ENCODE results near the gene ISLR.

ISLR gene

DNA sequence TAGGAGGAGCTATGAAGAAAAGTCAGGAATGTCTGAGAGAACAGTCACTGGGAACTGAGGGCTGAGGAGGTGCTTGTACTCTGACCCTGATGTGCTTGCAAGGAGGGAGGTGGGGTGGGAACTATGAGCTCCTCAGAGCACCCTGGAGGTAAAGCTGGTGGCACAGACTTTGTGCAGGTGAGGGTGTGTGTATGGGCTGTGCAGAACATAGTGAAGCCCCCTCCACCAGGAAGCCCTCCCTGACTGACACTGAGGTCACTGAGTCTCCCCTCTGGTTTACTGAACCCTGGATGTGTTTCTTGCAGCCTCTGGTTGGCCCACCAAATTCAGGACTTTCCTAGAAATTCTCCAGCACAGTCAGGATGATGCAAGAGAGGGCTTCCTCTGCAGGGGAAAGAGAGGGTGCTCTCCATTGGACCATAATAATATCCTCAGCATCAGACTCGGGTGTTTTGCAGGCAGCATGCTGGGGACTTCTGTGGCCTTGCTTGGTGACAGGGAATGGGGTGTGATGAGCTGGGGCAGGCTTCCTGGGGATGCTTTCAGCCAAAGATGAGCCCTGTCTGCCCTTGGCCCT lies 1.5 kb upstream of the ISLR start:
- DNase-seq (ENCODE audit: low read depth in 2 of 2), result no peak

DNA sequence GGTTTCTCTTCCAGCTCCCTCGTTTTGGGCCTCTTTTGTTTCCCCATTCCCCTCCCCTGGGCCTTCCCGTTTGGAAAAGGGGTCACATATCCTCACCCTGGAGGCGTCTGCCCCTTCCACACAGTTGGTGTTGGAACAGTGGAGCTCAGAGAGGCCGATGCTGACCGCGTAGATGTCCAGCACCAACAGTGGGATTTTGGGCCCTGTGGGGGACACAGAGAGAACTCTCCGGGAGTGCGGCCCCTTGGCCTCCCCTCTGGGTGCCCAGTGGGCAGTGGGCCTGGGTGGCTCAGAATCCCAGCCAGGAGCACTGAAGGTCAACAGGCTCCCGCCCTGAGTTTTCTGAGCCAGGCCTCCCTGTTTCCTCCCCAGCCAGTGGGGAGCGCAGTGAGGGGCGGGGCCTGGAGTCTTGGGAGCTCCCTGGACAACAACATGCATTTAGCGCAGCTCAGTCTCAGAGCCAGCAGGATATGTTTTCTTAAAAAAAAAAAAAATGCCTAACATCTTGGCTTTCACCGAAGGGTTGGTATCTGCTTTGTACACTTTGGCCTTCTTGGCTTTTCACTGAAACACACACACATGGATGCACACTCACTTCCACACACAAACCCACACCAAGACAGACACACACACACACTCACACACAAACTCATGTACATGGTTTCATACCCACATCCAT lies 670 bp upstream of the ISLR start:
- no peak for DNase-seq (ENCODE audit: low read depth in 2 of 2)

GRCh38 chr15:74174219-74174957 lies 878 bp downstream of the ISLR start:
- no peak for DNase-seq (ENCODE audit: low read depth in 2 of 2)

DNA sequence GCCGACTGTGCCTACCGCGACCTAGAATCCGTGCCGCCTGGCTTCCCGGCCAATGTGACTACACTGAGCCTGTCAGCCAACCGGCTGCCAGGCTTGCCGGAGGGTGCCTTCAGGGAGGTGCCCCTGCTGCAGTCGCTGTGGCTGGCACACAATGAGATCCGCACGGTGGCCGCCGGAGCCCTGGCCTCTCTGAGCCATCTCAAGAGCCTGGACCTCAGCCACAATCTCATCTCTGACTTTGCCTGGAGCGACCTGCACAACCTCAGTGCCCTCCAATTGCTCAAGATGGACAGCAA lies 1.4 kb downstream of the ISLR start:
- no peak for DNase-seq (ENCODE audit: low read depth in 2 of 2)

- DNase-seq (ENCODE audit: low read depth in 2 of 2), result no peak
Measured at GRCh38 chr15:74175271-74176191, 2.0 kb downstream of the ISLR start.

- DNase-seq (ENCODE audit: low read depth in 2 of 2), result no peak
Measured at GRCh38 chr15:74176262-74177214, 3.0 kb downstream of the ISLR start.

DNA sequence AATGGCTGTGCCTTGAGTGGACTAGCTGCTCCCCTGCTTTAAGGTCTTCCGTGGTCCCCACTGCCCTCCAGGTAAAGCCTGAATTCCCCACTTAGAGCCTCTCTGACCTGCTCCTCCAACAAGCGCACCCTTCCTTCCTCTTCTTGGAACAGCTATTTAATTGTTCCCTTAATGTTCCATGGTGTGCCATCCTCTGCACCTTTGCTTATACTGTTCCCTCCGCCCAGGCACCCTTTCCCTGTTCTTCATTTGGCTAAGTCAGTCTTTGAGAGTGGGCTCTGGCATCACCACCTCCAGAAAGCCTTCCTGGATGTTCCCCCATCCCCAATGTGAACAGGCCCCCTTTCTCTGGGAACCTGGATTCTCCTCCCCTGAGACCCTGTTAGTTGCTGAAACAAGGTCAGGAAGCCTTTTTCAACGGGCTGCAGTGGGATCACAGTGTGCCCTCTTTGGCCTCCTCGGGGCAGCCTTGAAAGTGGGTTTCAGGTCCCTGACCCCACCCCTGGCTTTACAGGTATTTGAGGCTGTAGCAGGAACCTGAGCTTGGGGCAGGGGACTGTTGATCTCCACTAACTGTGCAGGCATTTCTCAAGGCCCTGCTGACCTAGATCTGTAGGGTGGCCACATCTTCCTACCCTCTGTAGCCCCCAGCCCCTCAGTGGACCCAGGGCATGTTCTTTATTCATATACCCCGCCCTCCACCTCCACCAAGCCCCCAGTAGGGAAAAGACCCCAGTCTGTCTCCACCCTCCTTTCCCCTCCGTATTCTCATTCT lies 5.0 kb downstream of the ISLR start:
- no peak for DNase-seq (ENCODE audit: low read depth in 2 of 2)

DNA sequence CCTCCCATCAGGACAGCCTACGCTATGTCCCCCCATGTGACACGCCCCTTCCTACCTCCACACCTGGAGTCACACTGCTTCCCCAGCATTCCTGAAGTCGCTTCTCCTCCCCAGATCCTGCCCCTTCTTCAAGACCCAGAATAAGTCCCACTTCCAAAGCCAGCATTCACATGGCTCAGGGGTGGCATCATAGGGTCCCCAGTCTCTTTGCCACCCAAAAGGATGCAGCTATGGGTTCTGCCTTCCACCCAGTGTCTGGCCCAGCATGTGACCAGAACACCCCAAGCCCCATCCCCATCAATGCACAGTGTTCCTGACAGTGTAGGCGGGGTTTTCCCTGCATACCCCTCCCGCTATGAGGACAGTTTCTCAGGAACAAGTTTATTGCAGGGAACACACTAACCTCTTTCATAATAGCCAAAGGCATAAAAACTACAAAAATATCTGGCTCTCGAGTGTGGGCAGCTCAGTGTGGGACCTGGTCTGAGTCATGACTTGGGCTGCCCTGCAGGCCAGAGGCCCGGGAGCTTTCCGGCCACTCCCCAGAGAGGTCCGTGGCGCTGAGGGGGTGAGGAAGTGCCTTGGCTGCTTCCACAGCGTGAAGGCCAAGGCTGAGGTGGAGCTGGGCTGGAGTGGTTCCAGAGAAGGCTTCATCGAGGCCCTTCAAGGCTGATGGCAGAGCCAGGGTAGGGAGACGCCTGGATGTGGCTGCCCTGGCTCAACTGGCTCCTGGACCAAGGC lies 5.8 kb downstream of the ISLR start:
- DNase-seq (ENCODE audit: low read depth in 2 of 2), result no peak

GRCh38 chr15:74179983-74180880 lies 6.7 kb downstream of the ISLR start:
- DNase-seq (ENCODE audit: low read depth in 2 of 2), result no peak

DNA sequence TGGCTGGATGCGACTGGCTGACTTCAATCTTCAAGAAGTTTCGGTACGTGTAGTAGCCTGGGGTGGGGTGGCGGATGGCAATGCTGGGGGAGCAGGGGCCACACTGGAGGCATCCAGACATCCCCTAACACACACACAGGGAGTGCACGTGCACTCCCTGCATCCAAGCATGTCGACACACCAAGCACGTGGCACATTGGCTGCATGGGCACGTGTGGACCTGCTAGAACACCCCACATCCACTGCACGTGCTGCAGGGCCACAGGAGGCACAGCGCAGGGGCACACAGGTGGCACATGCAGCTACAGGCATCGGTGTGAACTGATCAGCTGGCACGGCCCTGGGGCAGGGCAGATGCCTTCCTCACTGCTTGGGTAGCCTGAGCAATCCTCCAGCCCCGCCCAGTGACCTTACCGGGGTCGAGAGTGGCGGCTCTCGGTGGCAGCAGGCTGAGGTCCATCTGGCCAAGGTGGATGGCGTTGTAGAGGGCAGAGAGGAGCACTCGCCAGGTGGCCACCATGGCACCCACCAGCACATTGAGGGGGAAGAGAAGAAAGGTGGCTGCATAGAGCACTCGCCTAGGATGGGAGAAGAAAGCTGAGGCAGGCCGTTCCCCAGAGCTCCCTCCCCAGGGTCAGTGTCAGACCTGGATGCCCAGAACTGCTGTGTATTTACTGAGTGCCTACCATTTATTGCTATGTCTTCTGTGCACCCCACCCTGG lies 7.5 kb downstream of the ISLR start:
- DNase-seq (ENCODE audit: low read depth in 2 of 2), result no peak

- DNase-seq (ENCODE audit: low read depth in 2 of 2), result no peak
Measured at GRCh38 chr15:74182131-74182530, 8.6 kb downstream of the ISLR start.

DNA sequence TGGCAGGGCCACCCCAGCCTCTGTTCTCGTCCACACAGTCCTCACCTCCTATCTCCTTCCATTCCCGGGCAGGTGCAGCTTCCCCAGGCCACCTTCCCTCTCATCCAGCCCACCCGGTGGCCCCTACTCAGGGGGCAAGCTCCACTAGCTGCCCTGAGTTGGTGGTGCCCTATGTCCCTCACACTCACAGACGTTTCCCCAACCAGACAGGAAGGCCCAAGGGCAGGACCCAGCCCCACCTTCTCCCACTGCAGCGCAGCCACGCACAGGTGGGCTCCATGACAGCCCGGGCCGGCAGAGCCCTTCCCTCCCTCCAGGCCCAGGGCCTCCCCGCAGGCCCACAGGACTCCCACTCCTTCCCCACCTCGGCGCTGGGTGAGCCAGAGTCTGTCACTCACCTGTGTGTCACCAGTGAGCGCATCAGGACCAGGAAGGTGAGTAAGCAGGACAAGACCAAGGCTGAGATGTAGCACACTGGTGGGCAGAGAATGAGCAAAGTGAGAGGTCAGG lies 11.1 kb downstream of the ISLR start:
- no peak for DNase-seq (ENCODE audit: low read depth in 2 of 2)

GRCh38 chr15:74185710-74186348 lies 12.3 kb downstream of the ISLR start:
- DNase-seq (ENCODE audit: low read depth in 2 of 2), result no peak

DNA sequence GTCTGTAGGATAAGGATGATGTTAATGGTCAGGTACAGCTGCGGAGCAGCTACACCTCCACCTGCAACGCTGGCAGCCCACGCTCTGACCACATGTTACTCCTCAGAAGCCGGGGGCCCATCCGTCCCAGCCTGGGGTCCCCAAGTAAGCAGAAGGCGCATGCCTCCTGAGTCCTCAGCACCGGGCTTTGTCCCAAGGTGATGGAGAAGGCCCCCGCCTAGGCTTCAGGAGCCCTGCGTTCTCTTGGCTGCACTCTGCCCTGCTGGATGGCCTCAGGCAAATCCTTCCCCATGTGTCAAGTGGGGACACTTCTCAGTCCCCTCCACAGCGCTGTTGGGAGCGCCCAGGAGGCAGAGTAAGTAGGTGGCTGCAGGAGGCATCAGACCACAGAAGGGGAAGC lies 14.7 kb downstream of the ISLR start:
- no peak for DNase-seq (ENCODE audit: low read depth in 2 of 2)

DNA sequence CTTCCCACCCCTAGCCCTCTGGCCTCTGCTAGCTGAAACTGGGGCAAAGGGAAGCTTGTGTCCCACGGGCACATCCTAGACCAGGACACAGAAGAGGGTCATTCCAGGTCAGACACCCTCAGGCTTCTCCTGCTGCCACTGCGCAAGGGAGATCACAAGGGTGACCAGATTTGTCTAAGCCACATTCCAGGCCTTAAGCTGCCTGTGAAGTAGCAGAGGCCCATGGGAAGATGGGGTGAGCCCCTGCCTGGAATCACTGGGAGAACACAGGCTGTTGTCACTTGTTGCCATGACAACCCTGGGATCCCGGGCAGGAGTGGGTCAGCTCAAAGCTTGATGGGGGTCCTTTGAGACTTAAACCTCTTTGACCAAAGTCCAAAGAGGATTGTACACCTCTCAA lies 18.3 kb downstream of the ISLR start:
- no peak for DNase-seq (ENCODE audit: low read depth in 2 of 2)

DNA sequence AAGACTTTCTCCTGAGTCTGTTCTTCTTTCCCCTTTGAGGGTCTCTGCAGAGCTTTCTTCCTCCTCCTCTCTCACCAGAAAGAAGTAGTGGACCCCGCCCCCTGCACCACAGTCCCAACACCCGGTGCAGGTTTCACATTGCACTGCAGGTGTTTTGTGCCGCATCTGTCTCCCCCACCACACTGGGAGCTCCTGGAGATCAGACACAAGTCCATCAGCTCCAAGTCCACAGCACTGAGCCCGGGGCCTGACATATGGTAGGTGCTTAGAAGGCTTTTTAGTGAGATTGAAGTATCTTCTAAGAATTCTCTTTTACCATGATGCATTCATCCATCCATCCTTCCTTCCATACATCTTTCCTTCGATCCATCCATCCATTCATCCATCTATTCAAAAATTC lies 19.2 kb downstream of the ISLR start:
- DNase-seq (ENCODE audit: low read depth in 2 of 2), result no peak

GRCh38 chr15:74193299-74193718 lies 19.8 kb downstream of the ISLR start:
- DNase-seq (ENCODE audit: low read depth in 2 of 2), result no peak
